Prostate gland (tissue), 2 donors: Measurements from ENCODE around the gene EHMT1.

Experiments used
- CTCF ChIP-seq, 4 experiments: fragments of 200-600 bp in 2 of 4; fragments of 450-650 bp in 2 of 4; sonication (generic) in 2 of 4; IDR thresholded peaks; 1 replicate in 3 of 4; 2 replicates in 1 of 4; pipeline ENCODE4 v1.5.1; 2016 to 2019; ENCODE audit warnings: antibody characterized with exemption in 4 of 4, mild to moderate bottlenecking in 2 of 4, moderate library complexity in 2 of 4
- POLR2A ChIP-seq: fragments of 450-650 bp; IDR thresholded peaks from one replicate; pipeline ENCODE4 v1.6.1; 2016; ENCODE audit warnings: antibody characterized with exemption, mild to moderate bottlenecking
- POLR2AphosphoS5 ChIP-seq: sonication (generic); formaldehyde crosslinking; IDR thresholded peaks from one replicate; pipeline ENCODE4 v1.6.1; 2017; ENCODE audit warnings: antibody characterized with exemption

GRCh38 chr9:137673886-137674285 is 55.1 kb downstream of the EHMT1 start:
- no peak for TF ChIP-seq CTCF (IDR thresholded peaks at IDR 0.05)
- TF ChIP-seq POLR2AphosphoS5, result no peak
- TF ChIP-seq POLR2A, result no peak
